Suppressor macrophage treated with lipopolysaccharide for 4 hours (primary cell): Measurements from ENCODE around the gene CDK11B.
"Not testable (repeated sequence)": the region's sequence is repeated elsewhere in the genome, so short reads cannot be mapped to it uniquely, and the experiment has no call there.

Source experiments
- DNase-seq: peaks from one replicate; pipeline ENCODE4 v3.0.0-alpha.2; 2020

CDK11B gene

DNA sequence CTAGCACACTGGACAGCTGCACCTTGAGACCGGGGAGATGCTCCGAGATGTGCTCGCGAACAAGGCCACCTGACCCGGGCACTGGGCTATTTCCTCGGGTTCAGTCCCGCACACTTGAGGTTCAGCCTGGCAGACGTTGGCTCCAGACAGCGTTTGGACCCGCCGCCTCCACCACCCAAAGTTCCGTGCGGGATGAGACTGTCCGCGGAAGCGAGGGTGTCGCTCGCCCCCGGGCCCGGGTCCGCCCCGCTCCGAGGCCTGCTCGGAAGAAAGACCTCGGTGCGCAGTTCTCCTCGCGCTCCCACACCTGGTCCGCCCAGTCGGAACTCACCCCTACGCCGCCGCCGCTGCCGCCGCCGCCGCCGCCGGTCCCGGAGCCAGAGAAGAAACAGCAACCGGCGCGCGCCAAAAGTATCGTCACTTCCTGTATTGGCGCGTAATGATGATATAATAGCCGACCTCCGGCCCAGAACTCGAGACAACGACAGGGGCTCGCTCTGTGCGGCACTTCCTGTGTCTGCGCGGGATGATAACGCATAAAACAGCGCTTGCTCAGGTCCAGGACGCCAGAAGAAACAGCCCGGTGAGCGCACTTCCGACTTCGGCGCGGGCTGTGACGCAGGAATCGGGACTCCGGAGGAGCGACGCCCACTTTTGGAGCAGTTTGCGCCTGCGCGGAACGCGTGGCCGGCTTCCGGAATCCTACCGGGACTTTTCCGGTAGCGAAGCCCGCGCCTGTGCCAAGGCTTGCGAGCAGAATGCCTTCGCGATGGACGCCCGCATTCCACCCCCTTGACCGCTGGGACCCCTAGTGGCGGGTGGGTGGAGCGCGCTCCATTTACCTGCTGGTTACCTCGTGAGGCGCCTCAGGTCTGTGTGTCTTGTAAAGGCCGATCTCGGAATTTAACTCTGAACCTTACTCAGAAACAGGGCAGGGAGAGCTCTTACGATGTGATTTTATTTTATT is at the start of gene CDK11B:
TSS of gene CDK11B (minus strand) at position 422 of the 967 bp plus-strand sequence. CDS start 1,519 bp downstream, outside the sequence.
- peak; percentile 93 for DNase-seq

DNA sequence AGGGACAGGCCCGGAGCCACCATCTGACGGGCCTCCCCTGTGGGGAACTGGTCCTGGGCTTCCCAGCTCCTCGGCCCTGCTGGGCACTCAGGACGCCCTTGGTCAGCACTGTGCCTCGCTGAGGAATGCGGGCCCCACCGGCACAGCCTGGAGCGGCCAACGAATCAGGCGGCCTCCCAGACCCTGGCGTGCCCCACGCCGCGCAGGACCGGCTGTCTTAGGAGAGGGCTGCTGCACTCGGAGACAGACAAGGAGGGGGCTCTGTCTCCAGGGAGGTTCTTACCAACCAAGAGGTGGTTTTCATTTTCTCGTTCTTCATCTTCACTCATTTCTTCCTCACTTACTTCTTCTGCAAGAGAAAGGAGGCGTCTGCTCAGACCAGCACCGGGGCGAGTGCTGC is 49.1 kb upstream of the CDK11B start:
- not testable (repeated sequence) for DNase-seq

DNA sequence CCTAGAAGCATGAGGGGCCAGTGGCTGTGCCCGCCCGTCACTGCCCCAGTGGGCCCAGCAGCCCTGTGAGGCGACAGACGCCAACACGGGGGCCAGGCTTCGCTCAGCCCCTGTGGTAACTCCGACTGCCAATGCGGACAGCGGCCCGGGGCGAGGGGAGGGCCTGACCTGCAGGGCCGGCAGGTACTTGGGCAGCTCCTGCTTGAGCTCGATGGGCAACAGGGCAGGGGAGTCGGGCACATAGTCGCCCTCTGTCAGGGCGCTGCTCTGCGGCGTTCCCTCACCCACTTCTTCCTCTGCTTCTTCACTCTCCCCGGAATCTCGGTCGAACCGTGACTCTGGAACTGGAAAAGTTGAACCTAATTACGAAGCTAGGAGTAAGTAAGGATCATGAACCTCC is 48.4 kb upstream of the CDK11B start:
- not testable (repeated sequence) for DNase-seq

DNA sequence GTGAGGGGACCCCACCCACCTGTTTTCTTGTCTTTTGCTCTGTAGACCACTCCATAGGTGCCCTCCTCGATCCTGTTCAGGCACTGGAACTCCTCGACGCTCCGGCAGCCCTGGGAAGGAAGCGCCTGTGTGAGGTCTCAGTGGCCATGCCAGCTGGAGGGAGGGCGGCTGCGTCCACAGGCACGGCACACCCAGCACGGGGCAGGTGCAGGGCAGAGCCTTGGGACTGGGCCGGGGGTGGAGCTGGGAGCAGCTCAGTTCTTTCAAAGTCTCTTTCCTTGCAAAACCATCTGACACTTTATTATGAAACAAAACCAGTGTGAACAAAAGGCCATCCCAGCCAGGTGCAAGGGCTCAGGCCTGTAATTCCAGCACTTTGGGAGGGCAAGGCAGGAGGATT is 46.8 kb upstream of the CDK11B start:
- not testable (repeated sequence) for DNase-seq

DNA sequence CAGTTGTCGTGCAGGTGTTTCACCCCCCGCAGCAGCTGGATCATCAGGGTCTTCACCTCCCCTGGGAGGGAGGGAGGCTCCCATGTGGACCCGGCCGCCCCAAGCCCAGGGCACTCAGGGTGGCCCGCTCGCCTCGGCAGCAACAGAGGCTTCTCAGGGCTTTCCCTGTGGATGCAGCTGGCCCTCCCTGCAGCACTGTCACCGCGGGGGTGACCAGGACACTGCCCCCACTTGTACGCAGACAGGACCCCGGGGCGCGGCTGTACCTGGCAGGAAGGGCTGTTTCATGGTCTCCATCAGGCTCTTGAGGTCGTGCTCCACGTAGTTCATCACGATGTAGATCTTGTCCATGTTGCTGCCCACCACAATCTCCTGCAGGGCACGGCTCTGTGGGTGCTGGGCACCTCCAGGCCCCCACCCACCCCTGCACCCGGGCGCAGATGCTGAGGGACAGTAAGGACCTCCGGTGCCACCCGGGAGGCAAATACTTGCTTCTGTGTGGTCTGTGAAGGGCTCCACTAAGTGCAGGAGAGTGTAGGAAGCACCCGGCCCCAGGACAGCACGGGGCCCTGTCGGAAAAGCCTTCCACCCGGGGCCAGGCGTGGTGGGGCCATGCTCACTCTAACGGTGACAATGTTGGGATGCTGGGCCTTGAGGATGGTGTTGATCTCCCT is 45.6 kb upstream of the CDK11B start:
- not testable (repeated sequence) for DNase-seq

DNA sequence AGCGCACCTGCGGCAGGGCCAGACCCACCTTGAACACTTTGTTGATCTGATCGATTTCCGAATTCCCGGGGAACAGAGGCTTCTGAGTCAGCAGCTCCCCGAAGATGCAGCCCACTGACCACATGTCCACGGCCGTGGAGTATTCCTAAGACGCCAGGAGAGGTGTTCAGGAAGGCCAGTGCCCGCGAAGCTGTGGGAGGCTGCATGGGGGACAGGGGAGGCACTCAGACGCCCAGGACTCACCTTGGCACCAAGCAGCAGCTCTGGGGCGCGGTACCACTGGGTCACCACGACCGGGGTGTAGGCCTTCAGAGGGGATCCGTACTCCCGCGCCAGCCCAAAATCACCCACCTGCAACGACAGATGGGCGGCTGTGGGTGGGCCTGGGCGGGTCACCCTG is 45.0 kb upstream of the CDK11B start:
- DNase-seq: no peak

DNA sequence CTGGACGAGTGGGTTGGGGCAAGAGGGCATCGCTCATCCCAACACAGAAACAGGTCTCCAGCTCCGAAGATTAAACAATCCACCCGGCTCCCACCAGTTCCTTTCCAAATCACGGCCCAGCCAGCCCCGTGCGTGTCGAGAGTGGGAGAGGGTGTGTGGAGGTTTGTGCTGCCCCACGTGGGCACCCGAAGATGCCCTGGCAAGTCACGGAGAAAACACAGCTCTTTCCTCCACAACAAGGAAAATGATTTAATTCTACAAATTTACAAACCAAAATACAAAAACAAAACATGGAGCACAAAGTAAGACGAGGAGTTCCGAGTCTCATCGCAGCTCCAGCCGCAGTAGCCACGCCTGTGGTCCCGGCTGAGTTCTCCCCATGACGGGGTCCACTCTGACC is 43.7 kb upstream of the CDK11B start:
- not testable (repeated sequence) for DNase-seq

DNA sequence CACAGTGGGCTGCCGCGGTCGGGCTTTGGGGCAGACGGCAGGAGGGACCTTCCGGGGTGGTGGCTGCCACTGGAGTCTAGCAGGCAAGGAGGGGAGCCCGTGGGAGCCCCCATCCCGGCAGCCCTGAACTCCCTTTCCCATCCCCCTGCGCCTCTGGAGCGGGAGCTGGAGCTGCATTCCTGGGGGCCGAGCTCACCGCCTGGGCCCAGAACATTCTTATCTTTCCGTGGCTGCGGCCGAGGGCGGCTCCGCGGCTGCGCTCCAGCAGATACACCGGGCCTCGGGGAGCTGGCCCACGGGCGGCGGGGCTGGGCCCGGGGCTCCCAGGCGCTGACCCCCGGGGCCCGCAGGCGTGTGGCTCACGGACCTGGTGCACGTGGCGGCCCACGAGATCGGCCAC is 41.8 kb upstream of the CDK11B start:
- not testable (repeated sequence) for DNase-seq

DNA sequence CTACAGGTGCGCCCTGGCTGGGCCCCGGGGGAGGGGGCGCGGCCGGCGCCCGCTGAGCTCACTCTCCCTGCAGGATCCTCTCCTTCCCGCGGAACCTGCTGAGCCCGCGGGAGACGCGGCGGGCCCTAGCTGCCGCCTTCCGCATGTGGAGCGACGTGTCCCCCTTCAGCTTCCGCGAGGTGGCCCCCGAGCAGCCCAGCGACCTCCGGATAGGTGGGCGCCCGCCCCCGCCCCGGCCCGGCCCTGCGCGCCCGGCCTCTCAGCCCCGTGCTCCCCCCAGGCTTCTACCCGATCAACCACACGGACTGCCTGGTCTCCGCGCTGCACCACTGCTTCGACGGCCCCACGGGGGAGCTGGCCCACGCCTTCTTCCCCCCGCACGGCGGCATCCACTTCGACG is 41.3 kb upstream of the CDK11B start:
- DNase-seq: not testable (repeated sequence)

DNA sequence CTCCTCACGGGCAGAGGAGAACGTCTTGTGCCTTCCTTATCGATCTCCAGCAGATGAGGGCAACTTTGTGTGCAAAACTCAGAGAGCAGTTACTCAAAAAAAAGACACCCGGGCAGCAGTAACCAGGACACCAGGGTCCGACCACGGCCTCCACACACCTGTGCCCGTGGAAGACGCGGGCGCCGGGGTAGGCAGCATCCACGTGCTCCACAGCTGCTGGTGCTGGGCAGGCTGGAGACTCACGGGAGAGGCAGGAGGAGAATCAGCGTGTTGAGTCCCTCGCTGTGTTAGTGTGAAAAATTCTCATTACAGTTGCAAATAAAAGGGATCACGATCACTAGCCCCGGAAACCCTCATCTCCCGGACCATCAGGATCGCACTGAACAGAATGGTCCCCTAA is 40.3 kb upstream of the CDK11B start:
- DNase-seq: not testable (repeated sequence)

DNA sequence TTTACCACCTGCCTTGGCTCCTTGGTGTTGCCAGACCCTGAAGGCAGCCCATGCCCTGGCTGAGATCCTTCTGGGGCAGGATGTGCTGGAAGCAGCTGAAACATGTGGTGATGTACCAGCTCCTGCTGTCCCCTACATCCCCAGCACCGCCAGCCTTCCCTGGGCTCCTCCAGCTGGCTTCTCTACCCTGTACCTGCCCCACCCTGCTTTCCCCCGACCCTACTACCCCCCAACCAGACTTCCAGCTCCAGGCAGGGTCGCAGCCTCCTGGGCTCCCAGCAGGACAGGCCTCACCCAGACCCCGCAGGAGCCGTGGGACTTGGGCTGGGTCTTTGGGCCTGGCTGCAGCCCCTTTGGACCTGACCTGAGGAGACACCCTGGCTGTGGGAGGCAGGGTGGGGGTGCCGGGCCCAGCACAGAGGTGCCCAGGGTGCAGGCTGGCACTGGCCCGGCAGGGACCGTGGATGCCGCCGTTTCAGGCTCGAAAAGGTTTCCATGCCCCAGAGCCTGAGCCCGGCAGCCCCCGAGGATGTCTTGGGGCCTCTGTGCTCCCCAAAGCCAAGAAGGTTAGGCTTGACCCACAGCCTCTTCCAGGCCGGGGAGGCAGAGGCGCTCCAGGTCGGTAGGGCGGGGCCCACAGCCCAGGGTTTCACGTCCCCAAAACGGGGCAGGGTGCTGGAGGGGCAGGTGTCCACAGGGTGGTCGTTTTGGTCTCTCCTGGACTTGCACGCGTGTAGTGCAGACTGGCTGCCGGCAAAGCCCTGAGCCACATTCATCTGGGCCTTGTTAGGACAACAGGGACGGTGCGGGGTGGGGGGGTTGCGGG is 38.8 kb upstream of the CDK11B start:
- not testable (repeated sequence) for DNase-seq

DNA sequence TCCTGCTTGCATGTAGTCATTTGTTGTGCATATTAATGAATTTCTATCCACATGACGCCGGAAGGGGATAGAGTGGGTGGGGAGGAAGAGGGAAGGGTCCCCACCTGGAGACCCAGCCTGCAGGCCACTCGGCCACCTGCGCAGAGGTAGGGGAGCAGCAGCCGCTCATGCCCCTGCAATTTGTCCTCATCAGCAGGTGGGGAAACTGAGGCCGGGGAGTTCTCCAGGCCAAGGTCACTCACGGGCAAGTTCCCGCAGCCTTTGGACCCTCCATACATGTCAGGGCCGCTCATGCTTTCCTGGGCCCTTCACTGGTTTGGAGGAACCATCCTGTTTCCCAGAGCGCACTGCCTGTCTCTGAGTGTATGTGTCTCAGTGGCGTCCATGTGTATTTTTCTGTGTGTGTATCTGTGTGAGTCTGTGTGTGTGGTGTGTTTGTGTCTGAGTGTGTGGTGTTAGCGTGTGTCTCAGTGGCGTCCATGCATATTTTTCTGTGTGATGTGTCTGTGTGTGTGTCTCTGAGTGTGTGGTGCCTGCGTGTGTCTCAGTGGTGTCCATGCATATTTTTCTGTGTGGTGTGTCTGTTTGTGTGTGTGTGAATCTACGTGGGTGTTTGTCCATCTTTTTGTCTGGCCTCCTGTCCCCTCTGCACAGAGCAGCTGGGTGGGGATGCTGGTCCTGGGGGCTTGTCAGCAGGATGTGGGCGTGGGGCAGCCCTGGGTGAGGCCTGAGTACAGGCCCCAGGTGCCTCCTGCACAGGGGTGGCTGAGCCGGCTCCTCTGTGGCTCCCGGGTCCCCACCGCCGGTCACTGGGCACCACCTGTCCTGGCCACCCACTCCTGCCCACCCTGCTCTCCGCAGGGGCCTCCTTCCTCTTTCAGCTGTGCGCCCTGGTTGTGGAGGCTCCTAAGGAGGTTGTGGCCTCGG is 37.9 kb upstream of the CDK11B start:
- not testable (repeated sequence) for DNase-seq

DNA sequence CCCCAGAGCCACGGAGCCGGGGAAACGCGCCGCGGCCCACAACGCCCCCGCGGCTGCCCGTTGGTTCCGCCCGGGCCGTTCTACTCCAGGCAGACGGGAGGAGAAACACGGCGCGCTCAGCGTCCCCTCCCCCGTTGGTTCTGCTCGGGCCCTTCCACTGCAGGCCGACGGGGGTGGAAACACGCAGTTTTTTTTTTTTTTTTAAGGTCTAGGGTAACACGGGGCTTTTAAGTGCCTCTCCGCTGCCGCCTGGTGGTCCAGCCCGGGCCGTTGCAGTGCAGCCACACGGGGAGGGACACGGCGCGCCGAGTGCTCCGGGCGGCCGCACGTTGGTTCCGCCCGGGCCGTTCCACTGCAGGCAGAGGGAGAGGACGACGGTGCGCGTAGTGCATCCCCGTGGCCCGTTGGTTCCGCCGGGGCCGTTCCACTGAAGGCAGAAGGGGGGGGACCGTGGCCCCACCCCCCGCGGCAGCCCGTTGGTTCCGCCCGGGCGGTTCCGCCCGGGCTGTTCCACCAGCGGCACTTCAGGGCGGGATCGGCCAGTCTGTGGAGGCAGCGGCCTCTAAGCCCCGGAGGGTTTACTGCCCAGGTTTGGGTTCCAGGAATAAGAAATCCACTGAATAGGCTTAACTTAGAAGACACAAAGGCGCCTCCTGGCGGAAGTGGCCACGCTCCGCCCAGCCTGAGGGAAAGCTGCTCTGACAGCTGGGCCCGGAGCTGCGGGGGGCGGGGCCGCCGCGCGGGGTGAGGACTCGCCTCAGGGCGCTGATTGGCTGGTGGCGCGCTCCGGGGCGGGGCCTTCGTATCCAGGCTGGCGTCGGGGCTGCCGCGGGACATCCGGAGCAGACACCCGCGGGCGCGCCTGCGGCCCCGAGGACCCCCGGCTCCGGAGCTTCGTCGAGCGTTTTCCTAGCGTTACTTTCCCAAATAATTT is 34.2 kb upstream of the CDK11B start, which contains the start of gene SLC35E2B:
TSS of gene SLC35E2B (minus strand) at position 82 of the 934 bp plus-strand sequence. CDS start 16,096 bp downstream, outside the sequence.
- peak; percentile 93 for DNase-seq

DNA sequence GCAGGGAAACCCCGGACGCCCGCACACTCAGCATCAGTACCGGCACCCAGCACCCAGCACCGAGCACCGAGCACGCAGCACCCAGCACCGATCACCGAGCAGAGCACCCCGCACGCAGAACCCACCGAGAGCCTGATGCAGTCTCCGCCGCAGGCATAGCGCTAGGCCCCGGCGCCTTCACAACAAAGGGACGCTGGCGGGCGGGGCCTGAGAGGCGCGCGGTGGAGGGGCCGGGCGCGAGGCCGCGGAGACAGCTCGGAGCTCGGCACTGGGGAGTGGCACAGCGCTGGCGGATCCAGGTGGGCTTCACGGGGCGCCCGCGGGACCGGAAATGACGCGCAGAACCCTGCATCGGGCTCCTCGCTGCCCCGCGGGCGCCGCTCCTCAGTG is 33.5 kb upstream of the CDK11B start:
- peak; percentile 68 for DNase-seq

DNA sequence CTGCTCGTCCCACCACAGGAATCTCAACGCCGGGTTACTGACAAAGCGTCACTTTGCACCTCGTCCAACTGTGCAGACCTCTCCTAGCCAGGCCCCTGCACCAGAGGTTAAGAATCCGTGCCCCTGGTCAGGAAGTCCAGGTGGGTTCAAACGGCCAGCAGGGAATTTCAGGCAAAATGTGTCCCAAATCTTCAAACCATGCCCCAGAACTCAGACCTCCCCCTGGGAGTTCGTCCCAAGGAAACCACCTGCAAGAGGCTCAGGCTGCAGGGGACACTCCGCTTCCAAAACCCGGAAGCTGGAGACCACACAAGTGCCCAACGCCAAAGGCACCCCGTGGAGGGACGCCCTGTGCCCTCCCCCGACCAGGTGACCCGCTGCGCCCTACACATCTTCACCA is 32.6 kb upstream of the CDK11B start:
- not testable (repeated sequence) for DNase-seq

DNA sequence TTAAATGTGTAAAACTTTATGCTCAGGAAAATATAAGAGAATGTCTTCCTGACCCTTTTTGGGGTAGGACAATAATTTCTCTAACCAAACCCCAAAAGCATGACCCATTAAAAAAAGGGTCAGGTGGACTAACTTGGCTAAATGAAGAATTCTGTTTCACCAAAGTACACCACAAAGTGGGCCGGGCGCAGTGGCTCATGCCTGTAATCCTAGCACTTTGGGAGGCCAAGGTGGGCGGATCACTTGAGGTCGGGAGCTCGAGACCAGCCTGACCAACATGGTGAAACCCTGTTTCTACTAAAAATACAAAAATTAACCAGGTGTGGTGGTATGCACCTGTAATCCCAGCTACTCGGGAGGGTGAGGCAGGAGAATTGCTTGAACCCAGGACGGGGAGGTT is 30.7 kb upstream of the CDK11B start:
- not testable (repeated sequence) for DNase-seq

DNA sequence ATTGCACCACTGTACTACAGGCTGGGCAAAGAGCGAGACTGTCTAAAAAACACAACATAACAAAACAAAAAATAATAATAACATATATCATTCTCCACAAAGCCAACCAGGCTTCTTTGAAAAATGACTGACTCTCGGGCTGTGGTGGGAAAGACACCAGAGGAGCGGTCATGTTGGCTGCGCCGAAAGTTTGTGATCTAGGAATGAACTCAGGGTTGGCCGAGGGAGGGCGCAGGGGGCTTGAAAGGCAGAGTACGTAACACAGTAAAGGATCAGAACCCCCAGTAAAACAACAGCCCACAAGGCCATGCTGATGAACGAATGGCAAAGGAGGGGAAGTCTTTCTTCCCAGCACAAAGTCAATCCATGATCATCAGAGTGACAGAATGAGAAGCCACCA is 29.0 kb upstream of the CDK11B start:
- no peak for DNase-seq

DNA sequence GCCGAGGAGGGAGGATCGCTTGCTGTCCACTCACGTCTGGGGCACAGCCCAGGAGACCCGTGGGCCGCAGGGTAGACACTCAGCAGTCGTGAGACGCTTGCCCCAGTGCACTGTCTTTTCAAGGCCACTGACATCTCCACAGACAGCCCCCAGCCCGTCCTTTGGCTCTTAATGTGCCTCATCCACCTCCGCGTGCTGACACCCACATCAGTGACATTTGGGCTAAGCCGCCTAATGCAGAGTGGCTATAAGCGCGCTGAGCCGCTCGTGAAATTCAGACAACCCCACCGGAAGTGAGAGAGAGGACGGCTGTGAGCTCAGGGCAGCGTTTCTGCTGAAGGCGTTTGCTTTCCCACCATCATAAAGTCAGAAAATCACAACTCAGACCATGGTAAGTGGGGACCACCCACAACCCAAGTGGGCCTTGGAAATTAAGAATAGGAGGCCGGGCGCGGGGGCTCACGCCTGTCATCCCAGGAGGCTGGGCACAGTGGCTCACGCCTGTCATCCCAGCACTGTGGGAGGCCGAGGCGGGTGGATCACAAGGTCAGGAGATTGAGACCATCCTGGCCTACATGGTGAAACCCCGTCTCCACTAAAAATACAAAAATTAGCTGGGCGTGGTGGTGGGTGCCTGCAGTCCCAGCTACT is 25.4 kb upstream of the CDK11B start:
- no peak for DNase-seq

DNA sequence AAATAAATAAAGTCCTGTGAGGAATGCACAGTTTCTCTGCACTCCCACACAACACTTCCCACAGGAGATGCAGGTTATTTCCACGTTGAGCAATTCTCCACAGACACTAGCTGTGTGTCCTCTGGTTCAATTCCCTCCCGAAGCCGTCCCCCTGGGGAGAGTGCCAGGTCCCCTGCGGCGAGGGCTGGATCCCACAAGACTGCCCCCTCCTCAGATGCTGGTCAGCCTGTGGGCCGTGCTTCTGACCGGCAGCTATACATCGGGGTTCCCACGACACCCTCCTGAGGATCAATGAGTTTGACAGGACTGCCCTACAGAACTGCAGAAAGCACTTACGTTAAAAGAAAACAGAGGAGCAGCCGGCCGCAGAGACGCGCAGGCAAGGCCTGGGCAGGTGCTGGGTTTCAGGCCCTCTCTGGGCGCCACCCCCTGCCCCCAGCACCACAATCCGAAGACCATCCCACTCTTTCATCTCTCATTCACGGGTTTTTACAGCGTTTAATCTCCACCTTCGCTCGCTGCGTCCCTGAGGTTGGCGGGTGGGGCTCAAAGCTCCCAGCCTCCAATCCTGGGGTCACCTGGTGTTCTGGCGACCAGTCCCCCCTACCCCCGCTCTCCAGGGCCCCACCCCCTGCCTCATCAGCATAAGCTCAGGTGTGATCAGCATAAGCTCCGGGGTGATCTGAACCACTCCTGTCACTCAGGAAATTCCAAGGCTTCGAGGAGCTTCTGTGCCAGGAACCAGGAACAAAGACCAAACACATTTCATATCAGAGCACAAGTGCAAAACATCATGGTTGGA is 24.5 kb upstream of the CDK11B start:
- DNase-seq: no peak
